HEK293 (cell line): Measurements from ENCODE around the gene GNPTG.

Experiments used
- CTCF ChIA-PET: fragments of 350-600 bp; formaldehyde crosslinking; extraction: SDS; loops from one replicate; lab custom pipeline; 2021; ENCODE audit warnings: antibody characterized with exemption; lab: Yijun Ruan, JAX
- POLR2A ChIA-PET: fragments of 300-600 bp; formaldehyde crosslinking; extraction: SDS; loops from one replicate; lab custom pipeline; 2020; ENCODE audit warnings: antibody characterized with exemption, inconsistent platforms; lab: Yijun Ruan, JAX
- H3K27ac ChIP-seq: fragments of 200-500 bp; sonication (Bioruptor generic); 2 replicates; pipeline ENCODE4 v1.5.1; 2014; ENCODE audit warnings: low read depth, low read length, control low read depth, inconsistent platforms; ENCODE audit errors: extremely low read depth
- H3K36me3 ChIP-seq, 2 experiments: fragments of 200-500 bp in 1 of 2; sonication (Bioruptor generic) in 1 of 2; 1 replicate in 1 of 2; 2 replicates in 1 of 2; pipeline ENCODE4 v1.5.1; 2014 to 2017; ENCODE audit warnings: inconsistent platforms in 2 of 2, low read length in 2 of 2; ENCODE audit not compliant: control insufficient read depth in 2 of 2, insufficient read depth in 1 of 2
- H3K4me1 ChIP-seq: fragments of 200-500 bp; sonication (Bioruptor generic); 2 replicates; pipeline ENCODE4 v1.5.1; 2014; ENCODE audit warnings: mild to moderate bottlenecking, low read length, inconsistent platforms; ENCODE audit not compliant: control insufficient read depth, insufficient read depth
- H3K4me3 ChIP-seq: 2 replicates; pipeline ENCODE4 v1.5.1; 2011; ENCODE audit warnings: low read depth, mild to moderate bottlenecking, control low read depth, low read length, moderate library complexity
- H3K9me3 ChIP-seq: fragments of 200-500 bp; sonication (Bioruptor generic); 2 replicates; pipeline ENCODE4 v1.5.1; 2014; ENCODE audit warnings: low read depth, low read length, inconsistent platforms; ENCODE audit not compliant: control insufficient read depth, insufficient read depth
- INSM2 ChIP-seq: fragments of 450-650 bp; formaldehyde crosslinking; IDR thresholded peaks from 2 replicates; pipeline ENCODE4 v1.5.1; 2016; ENCODE audit warnings: missing biosample characterization, missing genetic modification characterization
- KLF10 ChIP-seq: fragments of 450-650 bp; IDR thresholded peaks from 2 replicates; pipeline ENCODE4 v1.5.1; 2018; ENCODE audit warnings: missing biosample characterization, mild to moderate bottlenecking, missing genetic modification characterization
- KLF7 ChIP-seq: fragments of 450-650 bp; formaldehyde crosslinking; IDR thresholded peaks from 2 replicates; pipeline ENCODE4 v1.5.1; 2016; ENCODE audit warnings: missing biosample characterization, missing genetic modification characterization, borderline replicate concordance
- KLF8 ChIP-seq: fragments of 450-650 bp; formaldehyde crosslinking; IDR thresholded peaks from 2 replicates; pipeline ENCODE4 v1.5.1; 2016; ENCODE audit warnings: missing biosample characterization, missing genetic modification characterization
- OVOL3 ChIP-seq: fragments of 450-650 bp; formaldehyde crosslinking; IDR thresholded peaks from 2 replicates; pipeline ENCODE4 v1.5.1; 2016; ENCODE audit warnings: missing biosample characterization, missing genetic modification characterization
- ZBTB1 ChIP-seq: fragments of 450-650 bp; formaldehyde crosslinking; IDR thresholded peaks from 2 replicates; pipeline ENCODE4 v1.5.1; 2016; ENCODE audit warnings: missing biosample characterization, missing genetic modification characterization
- ZBTB11 ChIP-seq: fragments of 450-650 bp; formaldehyde crosslinking; conservative IDR thresholded peaks from 2 replicates; pipeline ENCODE4 v1.5.1; 2016; ENCODE audit warnings: low read depth, missing biosample characterization, missing genetic modification characterization
- ZBTB44 ChIP-seq: fragments of 450-650 bp; IDR thresholded peaks from 2 replicates; pipeline ENCODE4 v1.5.1; 2018; ENCODE audit warnings: missing biosample characterization, mild to moderate bottlenecking, missing genetic modification characterization
- ZFHX2 ChIP-seq: fragments of 450-650 bp; formaldehyde crosslinking; conservative IDR thresholded peaks from 2 replicates; pipeline ENCODE4 v1.5.1; 2016; ENCODE audit warnings: missing biosample characterization, missing genetic modification characterization
- ZFP3 ChIP-seq: fragments of 450-650 bp; formaldehyde crosslinking; IDR thresholded peaks from 2 replicates; pipeline ENCODE4 v1.5.1; 2016; ENCODE audit warnings: low read depth, missing biosample characterization, missing genetic modification characterization
- ZNF138 ChIP-seq: fragments of 450-650 bp; formaldehyde crosslinking; IDR thresholded peaks from 2 replicates; pipeline ENCODE4 v1.5.1; 2016; ENCODE audit warnings: missing biosample characterization, missing genetic modification characterization, borderline replicate concordance
- ZNF157 ChIP-seq: fragments of 450-650 bp; formaldehyde crosslinking; IDR thresholded peaks from 2 replicates; pipeline ENCODE4 v1.5.1; 2016; ENCODE audit warnings: missing biosample characterization, missing genetic modification characterization
- ZNF174 ChIP-seq: fragments of 450-650 bp; formaldehyde crosslinking; IDR thresholded peaks from 2 replicates; pipeline ENCODE4 v1.5.0; 2017; ENCODE audit warnings: missing biosample characterization, mild to moderate bottlenecking, missing genetic modification characterization
- ZNF175 ChIP-seq: fragments of 450-650 bp; formaldehyde crosslinking; IDR thresholded peaks from 2 replicates; pipeline ENCODE4 v1.5.1; 2016; ENCODE audit warnings: missing biosample characterization, missing genetic modification characterization
- ZNF239 ChIP-seq: fragments of 450-650 bp; formaldehyde crosslinking; IDR thresholded peaks from 2 replicates; pipeline ENCODE4 v1.5.1; 2016; ENCODE audit warnings: missing biosample characterization, missing genetic modification characterization
- ZNF274 ChIP-seq, 2 experiments: fragments of 200-500 bp in 1 of 2; fragments of 450-650 bp in 1 of 2; sonication (Bioruptor generic) in 1 of 2; formaldehyde crosslinking in 1 of 2; IDR thresholded peaks; 2 replicates each; pipeline versions ENCODE4 v1.5.1 to v1.6.1; 2014 to 2016; ENCODE audit warnings: borderline replicate concordance in 1 of 2, inconsistent platforms in 1 of 2, low read length in 1 of 2, missing biosample characterization in 1 of 2, missing genetic modification characterization in 1 of 2
- ZNF335 ChIP-seq: fragments of 450-650 bp; formaldehyde crosslinking; conservative IDR thresholded peaks from 2 replicates; pipeline ENCODE4 v1.5.1; 2016; ENCODE audit warnings: missing biosample characterization, missing genetic modification characterization
- ZNF423 ChIP-seq: fragments of 450-650 bp; formaldehyde crosslinking; IDR thresholded peaks from 2 replicates; pipeline ENCODE4 v1.5.1; 2016; ENCODE audit warnings: missing biosample characterization, missing genetic modification characterization
- ZNF449 ChIP-seq: fragments of 450-650 bp; formaldehyde crosslinking; IDR thresholded peaks from 2 replicates; pipeline ENCODE4 v1.5.1; 2017; ENCODE audit warnings: missing biosample characterization, mild to moderate bottlenecking, missing genetic modification characterization, moderate library complexity
- ZNF513 ChIP-seq: fragments of 450-650 bp; IDR thresholded peaks from 2 replicates; pipeline ENCODE4 v1.5.1; 2018; ENCODE audit warnings: missing biosample characterization, missing genetic modification characterization
- ZNF529 ChIP-seq: fragments of 450-650 bp; formaldehyde crosslinking; IDR thresholded peaks from 2 replicates; pipeline ENCODE4 v1.5.1; 2017; ENCODE audit warnings: missing genetic modification characterization, missing biosample characterization; ENCODE audit not compliant: insufficient replicate concordance
- ZNF660 ChIP-seq: fragments of 450-650 bp; IDR thresholded peaks from 2 replicates; pipeline ENCODE4 v1.5.1; 2018; ENCODE audit warnings: missing biosample characterization, mild to moderate bottlenecking, missing genetic modification characterization
- ZNF677 ChIP-seq: fragments of 450-650 bp; IDR thresholded peaks from 2 replicates; pipeline ENCODE4 v1.5.0; 2018; ENCODE audit warnings: missing biosample characterization, mild to moderate bottlenecking, missing genetic modification characterization, moderate library complexity
- ZNF747 ChIP-seq: fragments of 450-650 bp; formaldehyde crosslinking; IDR thresholded peaks from 2 replicates; pipeline ENCODE4 v1.5.1; 2016; ENCODE audit warnings: missing biosample characterization, missing genetic modification characterization
- ZNF76 ChIP-seq: fragments of 450-650 bp; formaldehyde crosslinking; IDR thresholded peaks from 2 replicates; pipeline ENCODE4; 2016; ENCODE audit warnings: low read depth, missing biosample characterization, missing genetic modification characterization, borderline replicate concordance
- ZNF785 ChIP-seq: fragments of 450-650 bp; formaldehyde crosslinking; IDR thresholded peaks from 2 replicates; pipeline ENCODE4 v1.5.1; 2016; ENCODE audit warnings: missing biosample characterization, missing genetic modification characterization
- ZNF837 ChIP-seq: fragments of 450-650 bp; formaldehyde crosslinking; IDR thresholded peaks from 2 replicates; pipeline ENCODE4 v1.5.1; 2016; ENCODE audit warnings: missing biosample characterization, missing genetic modification characterization

The GNPTG gene

GRCh38 chr16:1351582-1352362, at the start of gene GNPTG, which contains the start of gene TSR3:
Gene GNPTG (plus strand): TSS chr16:1351931. CDS start chr16:1351966, 35 bp downstream.
Gene TSR3 (minus strand): TSS chr16:1351878. CDS start chr16:1351804, 74 bp downstream.
- peaks cover 0 to 34% of the 10 kb centered on the region in 2 experiments; a peak in 1 of 3 replicates for H3K36me3 ChIP-seq
- peak within 1 kb of the TSS; percentile 96 for H3K4me3 ChIP-seq
- peaks cover 5% of the 10 kb centered on the region; the same call in 1 of the 2 replicates for H3K4me1 ChIP-seq
- no peaks in the 10 kb centered on the region for H3K9me3 ChIP-seq
- peak within 1 kb of the TSS; percentile 47; the same call in 1 of the 2 replicates for H3K27ac ChIP-seq
- ChIA-PET POLR2A (interaction anchor here (1.1 kb wide), 1 partner anchor 9 kb away, joined by 4 read pairs; no protein-coding TSS in a partner anchor), CTCF (no interaction called here)
- TF ChIP-seq ZNF529 (tag by site-specific recombination), result no peak
- no peak for TF ChIP-seq ZFP3 (tag by site-specific recombination)
- TF ChIP-seq ZNF747 (tag by site-specific recombination), result no peak
- no peak for TF ChIP-seq KLF8 (tag by site-specific recombination)
- no peak for TF ChIP-seq ZNF138 (tag by site-specific recombination)
- TF ChIP-seq OVOL3 (tag by site-specific recombination), result 0 out of 2 replicates have a peak, but pooled peaks have one; percentile 47
- peak; percentile 89 for TF ChIP-seq ZNF76
- TF ChIP-seq ZNF274 (IDR thresholded peaks at IDR 0.05; ENCODE audit: low read length), result no peak
- TF ChIP-seq ZNF274 (tag by site-specific recombination; IDR thresholded peaks at IDR 0.05; ENCODE audit: borderline replicate concordance), result no peak
- TF ChIP-seq ZBTB44 (tag by site-specific recombination), result peak; percentile 84
- TF ChIP-seq KLF10, result peak; percentile 90
- no peak for TF ChIP-seq ZBTB1 (tag by site-specific recombination)
- TF ChIP-seq KLF7 (tag by site-specific recombination), result no peak
- no peak for TF ChIP-seq ZNF837 (tag by site-specific recombination)
- TF ChIP-seq ZNF660 (tag by site-specific recombination), result peak; percentile 61; the same call in 1 of the 2 replicates
- TF ChIP-seq ZNF335, result 0 out of 2 replicates have a peak, but pooled peaks have one; percentile 8
- no peak for TF ChIP-seq ZNF174 (tag by site-specific recombination)
- 0 out of 2 replicates have a peak, but pooled peaks have one; percentile 34 for TF ChIP-seq ZNF677
- TF ChIP-seq ZNF157 (tag by site-specific recombination), result no peak
- no peak for TF ChIP-seq ZNF449
- no peak for TF ChIP-seq ZNF175 (tag by site-specific recombination)
- TF ChIP-seq INSM2 (tag by site-specific recombination), result peak; percentile 54; the same call in 1 of the 2 replicates
- no peak for TF ChIP-seq ZNF423
- no peak for TF ChIP-seq ZNF239 (tag by site-specific recombination)
- no peak for TF ChIP-seq ZNF785 (tag by site-specific recombination)
- TF ChIP-seq ZBTB11 (tag by site-specific recombination), result peak; percentile 25; the same call in 1 of the 2 replicates
- 0 out of 2 replicates have a peak, but pooled peaks have one; percentile 4 for TF ChIP-seq ZFHX2 (tag by site-specific recombination)
- TF ChIP-seq ZNF513 (tag by site-specific recombination), result no peak
